A549 treated with CORT108297 at 1 μM for 4 hours (cell line): ENCODE measurements around the gene KRTAP2-1. TPM values are rescaled to one million over a fixed set of nuclear protein-coding genes. Genes with fewer than 3 reads are reported as not detected.

Source experiments
- total RNA-seq: library from RNA; stranded (reverse); fragments of 200-300 nt; extraction: Qiagen RNA extraction; gene quantifications from 5 replicates; pipeline ENCODE4 v1.2.3, GENCODE V29; 2022

Gene KRTAP2-1
- total RNA-seq = not detected in 5 replicates

GRCh38 chr17:41046735-41047465 is at the start of gene KRTAP2-1:
TSS of gene KRTAP2-1 (minus strand) at chr17:41047316. CDS start at chr17:41047267, 49 bp downstream.

GRCh38 chr17:41084100-41084856 is 37.2 kb upstream of the KRTAP2-1 start, which contains the start of gene KRTAP4-7:
TSS of gene KRTAP4-7 (plus strand) at chr17:41084150. CDS start at chr17:41084207, 57 bp downstream.

GRCh38 chr17:41065829-41066624 is 18.9 kb upstream of the KRTAP2-1 start, which contains the start of gene KRTAP2-4:
TSS of gene KRTAP2-4 (minus strand) at chr17:41065879. CDS start at chr17:41065845, 34 bp downstream.

GRCh38 chr17:41060052-41060604 is 13.0 kb upstream of the KRTAP2-1 start, which contains the start of gene KRTAP2-3:
TSS of gene KRTAP2-3 (minus strand) at chr17:41060114. CDS start at chr17:41060050, 64 bp downstream.

GRCh38 chr17:41055130-41055529 is 8.0 kb upstream of the KRTAP2-1 start, which contains the start of gene KRTAP2-2:
TSS of gene KRTAP2-2 (minus strand) at chr17:41055230. CDS start at chr17:41055211, 19 bp downstream.

GRCh38 chr17:41040783-41041571 is 6.1 kb downstream of the KRTAP2-1 start, which contains the start of gene KRTAP1-1:
TSS of gene KRTAP1-1 (minus strand) at chr17:41041450. CDS start at chr17:41041397, 53 bp downstream.

GRCh38 chr17:41034346-41034935 is 12.7 kb downstream of the KRTAP2-1 start, which contains the start of gene KRTAP1-3:
TSS of gene KRTAP1-3 (minus strand) at chr17:41034874. CDS start at chr17:41034821, 53 bp downstream.

GRCh38 chr17:41029633-41030245 is 17.4 kb downstream of the KRTAP2-1 start, which contains the start of gene KRTAP1-4:
TSS of gene KRTAP1-4 (minus strand) at chr17:41030195. CDS start at chr17:41030078, 117 bp downstream.

GRCh38 chr17:41026715-41027471 is 20.2 kb downstream of the KRTAP2-1 start, which contains the start of gene KRTAP1-5:
TSS of gene KRTAP1-5 (minus strand) at chr17:41027208. CDS start at chr17:41027155, 53 bp downstream.

GRCh38 chr17:41008811-41009210 is 38.3 kb downstream of the KRTAP2-1 start, which contains the start of gene KRTAP3-1:
TSS of gene KRTAP3-1 (minus strand) at chr17:41009128. CDS start at chr17:41009074, 54 bp downstream.

GRCh38 chr17:40999563-40999962 is 47.6 kb downstream of the KRTAP2-1 start, which contains the start of gene KRTAP3-2:
TSS of gene KRTAP3-2 (minus strand) at chr17:40999906. CDS start at chr17:40999853, 53 bp downstream.

Other genes with a start within 250 kb of the KRTAP2-1 start
- gene KRT28, start 247.4 kb downstream of the KRTAP2-1 start, total RNA-seq = not detected in 5 replicates
- 79.3 to 132 TPM (median 110 TPM) in 5 replicates for gene KRT10, start 224.7 kb downstream of the KRTAP2-1 start, total RNA-seq
- gene KRT12, start 180.1 kb downstream of the KRTAP2-1 start, total RNA-seq = not detected in 5 replicates
- 0.18 to 0.28 TPM (median 0.26 TPM) in 5 replicates for gene KRT20, start 162.1 kb downstream of the KRTAP2-1 start, total RNA-seq
- 0.08 to 0.14 TPM (median 0.10 TPM) in 3 of 5 replicates, not detected in the others for gene KRT23, start 109.7 kb downstream of the KRTAP2-1 start, total RNA-seq
- not detected in 5 replicates for gene KRT39, start 80.4 kb downstream of the KRTAP2-1 start, total RNA-seq
- not detected in 5 replicates for gene KRT40, start 63.0 kb downstream of the KRTAP2-1 start, total RNA-seq
- not detected in 5 replicates for gene KRTAP3-3, start 53.2 kb downstream of the KRTAP2-1 start, total RNA-seq
- gene KRTAP3-2, start 47.4 kb downstream of the KRTAP2-1 start, total RNA-seq = 0.20 to 0.42 TPM (median 0.34 TPM) in 5 replicates
- gene KRTAP3-1, start 38.2 kb downstream of the KRTAP2-1 start, total RNA-seq = 0.18 TPM in 1 of 5 replicates, not detected in the others
- gene KRTAP1-5, start 20.1 kb downstream of the KRTAP2-1 start, total RNA-seq = not detected in 5 replicates
- not detected in 5 replicates for gene KRTAP1-4, start 17.1 kb downstream of the KRTAP2-1 start, total RNA-seq
- not detected in 5 replicates for gene KRTAP1-3, start 12.4 kb downstream of the KRTAP2-1 start, total RNA-seq
- not detected in 5 replicates for gene KRTAP1-1, start 5.9 kb downstream of the KRTAP2-1 start, total RNA-seq
- not detected in 5 replicates for gene KRTAP2-2, start 7.9 kb upstream of the KRTAP2-1 start, total RNA-seq
- 0.11 to 0.18 TPM (median 0.17 TPM) in 3 of 5 replicates, not detected in the others for gene KRTAP2-3, start 12.8 kb upstream of the KRTAP2-1 start, total RNA-seq
- not detected in 5 replicates for gene KRTAP2-4, start 18.6 kb upstream of the KRTAP2-1 start, total RNA-seq
- not detected in 5 replicates for gene KRTAP4-7, start 36.8 kb upstream of the KRTAP2-1 start, total RNA-seq
- 0.10 TPM in 1 of 5 replicates, not detected in the others for gene KRTAP4-8, start 50.8 kb upstream of the KRTAP2-1 start, total RNA-seq
- not detected in 5 replicates for gene KRTAP4-16, start 54.9 kb upstream of the KRTAP2-1 start, total RNA-seq
- gene KRTAP4-9, start 58.1 kb upstream of the KRTAP2-1 start, total RNA-seq = not detected in 5 replicates
- gene KRTAP4-11, start 71.1 kb upstream of the KRTAP2-1 start, total RNA-seq = not detected in 5 replicates
- 0.07 TPM in 1 of 5 replicates, not detected in the others for gene KRTAP4-12, start 76.9 kb upstream of the KRTAP2-1 start, total RNA-seq
- gene KRTAP4-6, start 93.2 kb upstream of the KRTAP2-1 start, total RNA-seq = not detected in 5 replicates
- gene KRTAP4-5, start 102.5 kb upstream of the KRTAP2-1 start, total RNA-seq = not detected in 5 replicates
- not detected in 5 replicates for gene KRTAP4-4, start 113.4 kb upstream of the KRTAP2-1 start, total RNA-seq
- gene KRTAP4-3, start 120.9 kb upstream of the KRTAP2-1 start, total RNA-seq = not detected in 5 replicates
- not detected in 5 replicates for gene KRTAP4-2, start 130.9 kb upstream of the KRTAP2-1 start, total RNA-seq
- gene KRTAP4-1, start 137.6 kb upstream of the KRTAP2-1 start, total RNA-seq = 0.09 to 0.40 TPM (median 0.24 TPM) in 4 of 5 replicates, not detected in the other
- gene KRTAP9-1, start 142.6 kb upstream of the KRTAP2-1 start, total RNA-seq = not detected in 5 replicates
- not detected in 5 replicates for gene KRTAP9-2, start 179.3 kb upstream of the KRTAP2-1 start, total RNA-seq
- not detected in 5 replicates for gene KRTAP9-3, start 185.1 kb upstream of the KRTAP2-1 start, total RNA-seq
- not detected in 5 replicates for gene KRTAP9-8, start 190.7 kb upstream of the KRTAP2-1 start, total RNA-seq
- not detected in 5 replicates for gene KRTAP9-4, start 202.4 kb upstream of the KRTAP2-1 start, total RNA-seq
- gene KRTAP9-9, start 208.1 kb upstream of the KRTAP2-1 start, total RNA-seq = not detected in 5 replicates
- not detected in 5 replicates for gene KRTAP9-6, start 218.1 kb upstream of the KRTAP2-1 start, total RNA-seq
- not detected in 5 replicates for gene KRTAP9-7, start 228.4 kb upstream of the KRTAP2-1 start, total RNA-seq